IPS-20b (cell line): ENCODE data around the gene FOXO3.
A peak's percentile ranks its signal among the peaks of the same experiment; 100 is the strongest.

Experiments
- H3K27ac ChIP-seq: one replicate; pipeline ENCODE4 v1.5.1; 2013; ENCODE audit warnings: low read length
- H3K27me3 ChIP-seq: 2 replicates; pipeline ENCODE4 v1.6.1; 2013; ENCODE audit warnings: mild to moderate bottlenecking, low read length, inconsistent platforms; ENCODE audit not compliant: insufficient read depth
- H3K36me3 ChIP-seq: 2 replicates; pipeline ENCODE4 v1.6.1; 2013; ENCODE audit warnings: low read depth, mild to moderate bottlenecking, inconsistent platforms, low read length, moderate library complexity; ENCODE audit not compliant: insufficient read depth
- H3K4me1 ChIP-seq: 2 replicates; pipeline ENCODE4 v1.6.1; 2013; ENCODE audit warnings: mild to moderate bottlenecking, control low read depth, inconsistent platforms, low read length, moderate library complexity; ENCODE audit not compliant: insufficient read depth
- H3K4me3 ChIP-seq: 2 replicates; pipeline ENCODE4 v1.5.1; 2013; ENCODE audit warnings: mild to moderate bottlenecking, low read length, inconsistent platforms
- H3K9ac ChIP-seq: 2 replicates; pipeline ENCODE4 v1.6.1; 2013; ENCODE audit warnings: low read depth, mild to moderate bottlenecking, inconsistent platforms, low read length, moderate library complexity
- H3K9me3 ChIP-seq: 2 replicates; pipeline ENCODE4 v1.6.1; 2013; ENCODE audit warnings: mild to moderate bottlenecking, low read depth, low read length, inconsistent platforms; ENCODE audit not compliant: insufficient read depth

Gene FOXO3

DNA sequence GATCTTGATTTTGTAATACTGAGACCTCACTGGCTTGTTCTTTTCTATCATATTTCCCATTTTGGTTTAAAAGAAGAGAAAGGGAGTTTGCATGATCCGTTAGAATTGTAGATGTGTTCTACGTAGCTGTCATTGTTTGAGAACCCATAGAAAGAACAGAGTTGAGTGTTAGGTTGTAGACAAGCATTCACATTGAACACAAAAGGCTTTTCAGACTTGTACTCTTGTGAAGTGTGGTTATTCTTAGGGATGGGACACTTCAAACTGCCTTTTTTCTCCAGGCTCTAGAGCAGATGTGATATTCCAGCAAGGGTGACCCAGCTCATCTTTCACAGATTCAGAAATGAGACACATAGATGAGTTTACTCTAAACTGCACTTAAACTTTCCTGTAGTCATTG is 19.9 kb downstream of the FOXO3 start:
- Histone ChIP-seq H3K4me3 (no peak overlapping the region), H3K9me3 (no peaks in the 10 kb centered on the region), H3K36me3 (no peaks in the 10 kb centered on the region), H3K27me3 (no peaks in the 10 kb centered on the region), H3K27ac (no peak overlapping the region), H3K4me1 (peaks cover 17% of the 10 kb centered on the region), H3K9ac (no peak overlapping the region)

DNA sequence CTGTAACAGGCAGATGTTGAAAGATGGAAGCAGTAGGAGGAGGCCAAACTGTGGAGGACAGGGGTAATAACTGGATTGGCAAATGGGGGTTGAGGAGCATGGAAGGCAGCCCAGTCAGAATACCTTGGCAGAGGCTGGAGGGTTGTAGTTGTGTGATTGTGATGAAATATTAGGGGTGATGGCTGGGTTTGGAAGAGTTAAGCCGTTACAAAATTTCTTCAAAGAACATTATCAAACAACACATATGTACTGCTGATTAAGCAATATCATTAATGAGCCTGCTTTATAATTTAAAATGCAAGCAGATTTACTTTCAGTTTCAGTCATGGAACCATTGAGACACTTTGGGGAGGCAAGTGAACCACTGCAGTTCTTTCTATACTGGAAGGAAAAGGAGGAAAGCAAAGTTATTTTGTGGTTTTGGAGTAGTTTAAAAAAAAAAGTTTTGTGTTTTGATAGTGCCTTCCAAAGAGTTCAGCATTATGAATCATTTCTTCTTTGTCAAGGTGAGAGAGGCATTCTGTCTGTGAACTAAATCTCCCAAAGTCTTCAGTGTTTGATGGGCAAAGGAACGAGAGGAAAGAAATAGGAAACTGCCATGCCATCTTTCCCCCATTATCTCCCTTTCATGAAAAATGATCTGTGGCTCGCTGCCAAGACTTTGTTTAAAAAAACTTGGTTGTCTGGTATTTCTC is 20.7 kb downstream of the FOXO3 start:
- Histone ChIP-seq H3K4me3 (no peak overlapping the region), H3K9me3 (no peaks in the 10 kb centered on the region), H3K27ac (no peak overlapping the region), H3K27me3 (no peaks in the 10 kb centered on the region), H3K4me1 (peaks cover 17% of the 10 kb centered on the region), H3K9ac (no peak overlapping the region), H3K36me3 (no peaks in the 10 kb centered on the region)

DNA sequence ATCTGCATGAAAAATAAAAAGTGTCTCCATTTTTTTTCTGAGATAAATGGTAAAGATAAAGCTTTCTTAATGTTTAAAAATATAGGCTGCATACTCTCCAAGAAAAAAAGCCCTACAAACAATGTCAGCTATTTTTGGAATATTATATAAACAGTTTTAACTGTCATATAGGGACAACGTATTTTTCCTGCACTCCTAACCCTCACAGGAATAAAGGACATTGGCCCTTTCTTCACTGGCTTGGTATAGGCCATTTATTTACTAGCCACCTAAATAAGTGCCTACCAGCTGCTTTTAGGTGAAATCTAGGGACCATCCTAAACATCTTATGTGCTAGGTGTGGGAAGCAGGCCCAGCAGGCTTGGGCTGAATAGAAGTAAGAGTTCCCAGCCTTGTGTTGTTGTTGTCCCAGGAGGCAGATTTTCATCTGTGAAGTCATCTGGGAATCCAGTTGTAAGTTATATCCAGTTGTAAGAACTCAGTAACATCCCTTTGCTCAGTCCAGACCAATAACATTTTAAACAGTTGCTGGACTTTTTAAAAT is 21.3 kb downstream of the FOXO3 start:
- peaks cover 17% of the 10 kb centered on the region for H3K4me1 ChIP-seq
- no peaks in the 10 kb centered on the region for H3K27me3 ChIP-seq
- H3K36me3 ChIP-seq, result no peaks in the 10 kb centered on the region
- H3K27ac ChIP-seq, result no peak overlapping the region
- peak overlapping the region; percentile 28; the same call in 1 of the 2 replicates for H3K9ac ChIP-seq
- no peaks in the 10 kb centered on the region for H3K9me3 ChIP-seq
- no peak overlapping the region for H3K4me3 ChIP-seq

DNA sequence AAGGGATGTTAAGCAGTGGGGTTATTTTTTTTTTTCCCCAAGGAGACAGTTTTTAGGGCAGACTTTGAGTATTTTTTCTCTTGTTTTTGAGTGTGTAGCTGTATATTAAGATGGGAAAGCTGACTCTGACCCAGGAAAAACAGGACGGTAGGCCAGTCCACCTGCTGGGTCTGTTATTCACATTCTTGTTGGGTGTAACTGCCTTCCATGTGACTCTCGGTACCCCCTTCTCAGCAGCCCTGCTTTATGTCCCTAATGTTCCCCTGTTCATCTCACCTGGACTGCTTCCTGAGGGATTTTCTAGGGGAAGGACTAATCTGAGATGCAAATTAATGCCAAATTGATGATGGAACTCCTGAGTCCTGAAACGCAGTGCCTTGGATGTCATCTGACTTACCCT is 21.9 kb downstream of the FOXO3 start:
- peak overlapping the region; percentile 20; the same call in 1 of the 2 replicates for H3K4me3 ChIP-seq
- H3K9ac ChIP-seq, result peak overlapping the region; percentile 28; the same call in 1 of the 2 replicates
- H3K36me3 ChIP-seq, result no peaks in the 10 kb centered on the region
- H3K27me3 ChIP-seq, result no peaks in the 10 kb centered on the region
- H3K27ac ChIP-seq, result no peak overlapping the region
- H3K9me3 ChIP-seq, result no peaks in the 10 kb centered on the region
- peaks cover 23% of the 10 kb centered on the region for H3K4me1 ChIP-seq

DNA sequence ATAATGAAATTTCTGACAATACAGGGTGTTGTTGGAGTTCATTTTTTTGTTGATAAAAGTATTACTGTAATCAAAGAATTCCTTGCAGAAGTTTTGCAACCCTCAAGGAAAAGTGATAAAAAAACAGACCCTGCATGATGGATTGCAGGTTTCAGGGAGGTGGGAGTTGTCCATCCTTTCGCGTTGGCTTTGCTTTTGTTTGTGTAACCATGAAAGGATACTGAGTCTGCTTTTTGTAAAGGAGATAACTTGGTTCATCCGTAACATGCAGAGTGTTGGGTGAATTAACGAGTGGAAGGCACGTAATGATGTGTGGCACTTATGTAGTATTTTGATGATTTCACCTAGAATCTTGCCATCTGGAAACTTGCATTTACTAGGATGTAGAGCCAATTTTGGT is 23.6 kb downstream of the FOXO3 start:
- no peaks in the 10 kb centered on the region for H3K9me3 ChIP-seq
- H3K4me1 ChIP-seq, result peaks cover 40% of the 10 kb centered on the region
- no peak overlapping the region for H3K4me3 ChIP-seq
- no peaks in the 10 kb centered on the region for H3K27me3 ChIP-seq
- no peaks in the 10 kb centered on the region for H3K36me3 ChIP-seq
- H3K27ac ChIP-seq, result no peak overlapping the region
- H3K9ac ChIP-seq, result no peak overlapping the region

DNA sequence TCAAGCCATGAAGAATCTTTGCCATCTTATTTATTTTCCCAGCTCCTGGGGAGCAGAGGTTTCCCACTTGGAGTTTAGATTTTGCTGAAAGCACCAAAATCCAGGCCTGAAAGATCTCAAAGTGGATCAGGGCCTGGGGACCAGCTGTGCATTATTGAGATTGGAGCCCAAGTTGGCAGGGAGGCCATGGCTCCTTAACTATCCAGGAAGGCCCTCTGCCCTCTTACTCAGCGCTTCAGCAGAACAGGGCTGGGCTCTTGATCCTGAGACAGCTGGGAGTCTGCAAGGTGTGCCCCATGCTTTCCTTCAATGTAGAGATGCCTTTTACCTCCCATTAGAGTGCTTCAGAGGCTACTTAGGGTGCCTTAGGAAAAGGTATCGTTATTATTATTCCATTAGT is 24.6 kb downstream of the FOXO3 start:
- peaks cover 47% of the 10 kb centered on the region for H3K4me1 ChIP-seq
- H3K27ac ChIP-seq, result no peak overlapping the region
- no peaks in the 10 kb centered on the region for H3K27me3 ChIP-seq
- no peaks in the 10 kb centered on the region for H3K9me3 ChIP-seq
- H3K9ac ChIP-seq, result no peak overlapping the region
- H3K4me3 ChIP-seq, result no peak overlapping the region
- no peaks in the 10 kb centered on the region for H3K36me3 ChIP-seq

DNA sequence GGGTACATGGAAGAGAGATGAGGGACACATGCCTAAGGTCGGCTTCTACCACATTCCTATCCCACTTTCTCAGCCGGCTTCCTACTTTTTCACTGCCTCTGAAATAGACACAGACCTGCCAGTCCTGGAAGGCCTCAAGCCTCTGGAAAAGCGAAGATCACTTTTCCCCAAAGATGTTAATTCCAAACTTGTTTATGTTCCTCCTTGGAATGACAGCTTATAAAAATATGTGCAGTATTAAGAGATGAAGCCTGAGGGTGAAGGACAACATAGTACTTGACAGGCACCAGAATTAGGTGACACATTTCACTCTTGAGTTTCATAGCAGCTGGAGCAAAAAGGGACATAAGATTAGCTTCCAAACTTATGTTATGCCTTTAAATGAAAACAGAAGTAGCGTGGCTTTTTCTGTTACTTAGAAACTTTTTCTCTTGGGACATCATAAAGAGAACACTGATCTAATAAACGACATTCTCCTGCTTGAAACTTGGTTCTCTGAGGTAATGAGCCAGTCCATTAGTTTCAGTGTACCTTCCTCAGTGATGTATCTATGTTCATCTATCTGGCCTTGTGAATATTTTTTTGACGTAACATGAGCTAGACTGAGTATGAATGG is 25.3 kb downstream of the FOXO3 start:
- Histone ChIP-seq H3K27ac (no peak overlapping the region), H3K9ac (no peak overlapping the region), H3K9me3 (no peaks in the 10 kb centered on the region), H3K4me3 (no peak overlapping the region), H3K4me1 (peaks cover 47% of the 10 kb centered on the region), H3K27me3 (no peaks in the 10 kb centered on the region), H3K36me3 (no peaks in the 10 kb centered on the region)

DNA sequence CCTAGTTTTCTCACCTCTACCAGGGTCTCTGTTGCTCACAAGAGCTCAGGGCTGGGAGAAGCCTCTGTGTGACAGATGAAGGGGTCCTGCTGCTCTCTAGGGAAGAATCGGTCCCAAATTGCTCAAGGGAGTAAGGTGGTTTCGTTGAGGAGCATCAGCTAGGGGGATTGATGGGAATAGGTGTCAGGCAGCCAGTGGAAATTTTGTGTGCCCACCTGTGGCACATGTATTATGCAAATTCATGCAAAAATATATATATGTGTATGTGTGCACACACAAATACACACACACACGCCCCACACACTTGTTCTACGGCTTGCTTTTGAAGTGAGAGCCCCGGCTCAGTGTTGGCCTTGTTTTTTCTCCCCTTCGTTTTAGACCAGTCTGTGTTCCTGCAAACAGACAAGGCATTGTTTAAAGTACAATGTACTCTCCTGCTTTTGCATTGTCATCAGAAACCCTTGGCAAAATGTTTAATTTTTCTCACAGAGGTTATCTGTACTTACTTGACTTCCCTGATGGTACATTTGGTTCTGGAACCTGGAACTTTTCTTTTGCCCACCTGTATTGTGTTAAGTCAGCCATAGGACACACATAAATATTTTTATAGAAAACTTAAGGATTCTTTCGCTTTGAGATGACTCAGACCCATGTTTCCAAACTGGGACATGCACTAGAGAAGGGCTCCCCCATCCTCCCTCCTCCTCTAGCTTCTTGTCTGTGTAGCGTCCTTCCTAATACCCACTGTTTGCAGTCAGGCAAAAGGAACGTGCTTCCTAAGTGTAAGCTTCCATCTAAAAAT is 26.7 kb downstream of the FOXO3 start:
- H3K4me1 ChIP-seq, result peaks cover 37% of the 10 kb centered on the region
- H3K9ac ChIP-seq, result no peak overlapping the region
- H3K27me3 ChIP-seq, result no peaks in the 10 kb centered on the region
- no peaks in the 10 kb centered on the region for H3K9me3 ChIP-seq
- H3K4me3 ChIP-seq, result no peak overlapping the region
- no peak overlapping the region for H3K27ac ChIP-seq
- H3K36me3 ChIP-seq, result no peaks in the 10 kb centered on the region

DNA sequence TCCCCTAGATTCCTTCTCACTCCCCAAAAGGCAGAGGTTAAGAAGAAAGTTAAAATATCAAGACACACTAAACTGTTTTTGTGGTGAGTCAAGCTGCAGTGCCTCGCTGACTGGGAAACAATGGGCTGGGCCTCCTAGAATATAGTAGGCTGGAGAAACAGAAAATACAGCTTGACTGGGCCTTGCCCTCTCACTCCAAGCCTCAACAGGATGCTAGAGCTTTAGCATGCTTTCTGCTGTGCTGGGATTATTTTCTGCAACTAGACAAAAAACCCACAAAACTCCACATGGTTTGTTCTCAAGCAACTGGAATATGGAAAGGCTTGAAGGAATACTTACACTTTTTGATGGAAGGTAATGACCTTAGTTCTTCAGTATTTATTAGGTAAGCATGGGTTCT is 27.9 kb downstream of the FOXO3 start:
- no peaks in the 10 kb centered on the region for H3K9me3 ChIP-seq
- H3K4me1 ChIP-seq, result peaks cover 30% of the 10 kb centered on the region
- H3K27ac ChIP-seq, result no peak overlapping the region

DNA sequence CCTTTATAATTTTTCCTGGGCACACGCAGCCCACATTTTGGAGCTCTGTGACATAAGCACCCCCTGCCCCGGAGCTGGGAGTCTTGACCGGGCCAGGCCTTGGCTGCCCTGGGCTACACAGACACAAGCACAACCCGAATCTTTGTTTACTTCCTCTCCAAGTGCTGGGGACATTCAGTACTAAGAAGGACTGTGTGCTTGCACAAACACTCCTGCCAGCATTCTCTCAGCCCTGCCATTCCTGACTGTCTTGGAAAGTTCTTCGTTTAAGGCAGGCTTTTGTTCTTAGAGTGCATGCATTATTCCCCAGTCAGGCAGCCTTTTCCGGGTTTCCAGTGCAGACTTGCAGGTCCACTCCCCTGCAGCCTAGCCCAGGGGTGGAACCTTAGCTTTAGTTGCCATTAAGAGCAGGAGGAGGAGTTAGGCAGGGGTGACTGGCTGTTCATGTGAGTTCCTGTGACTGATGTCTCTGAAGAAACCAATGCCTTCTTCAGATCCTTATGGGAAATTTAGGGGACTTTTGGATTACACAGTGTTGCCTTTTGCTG is 28.6 kb downstream of the FOXO3 start:
- no peaks in the 10 kb centered on the region for H3K9me3 ChIP-seq
- no peaks in the 10 kb centered on the region for H3K27me3 ChIP-seq
- peak overlapping the region; percentile 7; the same call in 1 of the 2 replicates for H3K4me3 ChIP-seq
- peak overlapping the region; percentile 56 for H3K9ac ChIP-seq
- H3K4me1 ChIP-seq, result peaks cover 30% of the 10 kb centered on the region
- H3K27ac ChIP-seq, result peak overlapping the region; percentile 59
- H3K36me3 ChIP-seq, result no peaks in the 10 kb centered on the region

More for the DNA sequence above, 27.9 kb downstream of the FOXO3 start:
- Histone ChIP-seq H3K9ac (peak overlapping the region; percentile 56; the same call in 1 of the 2 replicates), H3K36me3 (no peaks in the 10 kb centered on the region), H3K27me3 (no peaks in the 10 kb centered on the region), H3K4me3 (no peak overlapping the region)

DNA sequence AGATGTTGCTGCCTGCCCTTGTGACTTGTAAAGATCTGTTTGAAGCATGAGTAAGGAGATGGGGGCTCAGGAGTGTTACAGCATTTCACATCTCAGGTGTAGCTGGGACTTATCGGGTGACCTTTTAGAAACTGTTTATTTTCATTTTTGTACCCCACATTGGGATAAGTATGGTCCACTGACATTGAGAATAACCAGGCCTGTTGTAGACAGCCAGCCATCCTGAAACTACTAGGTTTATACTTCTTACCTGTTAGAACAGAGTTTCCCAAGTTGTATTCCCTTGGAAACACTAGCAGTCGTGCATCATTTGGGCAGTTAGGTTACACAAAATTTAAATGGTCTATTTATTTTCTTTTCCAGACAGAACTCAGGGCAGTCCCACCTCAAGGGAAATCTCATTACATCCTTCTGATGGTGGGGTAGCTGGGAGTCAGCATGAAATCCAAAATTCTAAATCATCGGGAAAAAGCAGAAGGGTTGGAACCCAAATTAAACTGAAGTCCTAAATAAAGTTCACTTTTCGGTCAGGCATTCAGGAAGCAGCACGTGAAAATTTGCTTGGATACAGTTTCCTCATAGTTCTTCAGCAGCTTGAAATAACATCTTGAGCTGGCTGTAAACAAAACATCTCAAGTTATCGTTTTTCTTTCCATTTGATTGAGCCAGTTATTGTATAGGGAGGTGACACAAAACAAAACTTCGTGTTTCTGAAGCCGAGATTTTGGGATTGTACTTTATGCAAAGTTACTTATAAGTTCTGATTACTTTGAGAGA is 30.5 kb downstream of the FOXO3 start:
- no peak overlapping the region for H3K9ac ChIP-seq
- H3K9me3 ChIP-seq, result no peaks in the 10 kb centered on the region
- H3K27ac ChIP-seq, result no peak overlapping the region
- H3K4me1 ChIP-seq, result peaks cover 30% of the 10 kb centered on the region
- H3K27me3 ChIP-seq, result no peaks in the 10 kb centered on the region
- H3K4me3 ChIP-seq, result no peak overlapping the region
- H3K36me3 ChIP-seq, result no peaks in the 10 kb centered on the region
